Measurements from ENCODE around the gene PARD6B. TPM values are rescaled to one million over a fixed set of nuclear protein-coding genes. Genes with fewer than 3 reads are reported as not detected.
A peak's percentile ranks its signal among the peaks of the same experiment; 100 is the strongest.

Gene PARD6B
- total RNA-seq, 1 donor from 2014 or later, result 12.4 TPM

DNA sequence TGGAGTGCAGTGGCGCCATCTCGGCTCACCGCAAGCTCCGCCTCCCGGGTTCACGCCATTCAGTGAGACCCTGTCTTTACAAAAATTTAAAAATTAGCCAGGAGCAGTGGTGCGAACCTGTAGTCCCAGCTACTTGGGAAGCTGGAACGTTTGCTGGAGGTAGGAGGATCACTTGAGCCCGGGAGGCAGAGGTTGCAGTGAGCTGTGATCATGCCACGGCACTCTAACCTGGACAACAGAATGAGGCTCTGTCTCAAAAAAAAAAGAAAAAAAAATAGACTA, 5.7 kb upstream of the PARD6B start:
- Histone ChIP-seq H3K4me3 (ENCODE audit: low read depth, low read length) (no peak overlapping the region), H3K36me3 (ENCODE audit: control insufficient read depth, insufficient read depth, low read length) (no peaks in the 10 kb centered on the region), H3K27me3 (ENCODE audit: control insufficient read depth, insufficient read depth, low read length) (no peaks in the 10 kb centered on the region)
- no peak for DNase-seq (ENCODE audit: low read depth)
- FAIRE-seq, result no peak
- TF ChIP-seq CTCF (IDR thresholded peaks at IDR 0.05; ENCODE audit: insufficient read depth, low read length, severe bottlenecking), result no peak

- Histone ChIP-seq H3K36me3 (ENCODE audit: control insufficient read depth, insufficient read depth, low read length) (no peaks in the 10 kb centered on the region), H3K4me3 (ENCODE audit: low read depth, low read length) (no peak overlapping the region), H3K27me3 (ENCODE audit: control insufficient read depth, insufficient read depth, low read length) (no peaks in the 10 kb centered on the region)
- no peak for FAIRE-seq
- TF ChIP-seq CTCF (IDR thresholded peaks at IDR 0.05; ENCODE audit: insufficient read depth, low read length, severe bottlenecking), result no peak
- no peak for DNase-seq (ENCODE audit: low read depth)
Observed at GRCh38 chr20:50726955-50727791, 4.2 kb upstream of the PARD6B start.

DNA sequence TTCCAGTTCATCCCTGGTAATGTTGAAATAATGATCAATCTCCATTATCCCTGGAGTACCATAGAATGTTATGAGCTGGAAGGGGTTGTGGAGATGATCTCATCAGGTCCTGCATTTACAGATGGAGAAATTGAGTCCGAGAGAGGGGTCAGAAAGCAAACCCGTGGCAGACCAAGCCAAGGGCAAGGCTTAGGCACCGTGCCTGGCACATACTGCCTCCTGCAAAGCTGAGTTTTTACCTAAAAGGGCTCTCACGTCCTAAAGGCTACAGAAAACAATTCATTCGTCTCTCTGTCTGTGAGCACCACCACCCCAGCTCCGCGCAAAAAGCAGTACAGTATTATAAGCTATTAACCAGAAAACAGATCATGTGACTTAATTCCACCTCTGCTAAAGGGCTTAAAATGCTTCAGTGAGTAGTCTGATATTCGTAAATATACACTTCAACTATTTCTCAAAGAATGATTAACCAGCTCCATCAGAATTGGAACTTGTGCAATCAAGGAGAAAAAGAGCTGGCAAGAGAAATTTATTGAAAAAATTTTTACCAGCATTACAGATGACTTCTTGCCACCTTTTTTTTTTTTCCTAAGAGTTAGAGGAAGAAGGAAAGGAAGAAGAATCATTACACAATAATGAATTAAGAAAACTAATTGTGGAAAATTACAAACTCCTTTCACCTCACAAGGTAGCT, 3.4 kb upstream of the PARD6B start:
- H3K36me3 ChIP-seq (ENCODE audit: control insufficient read depth, insufficient read depth, low read length), result no peaks in the 10 kb centered on the region
- no peak overlapping the region for H3K4me3 ChIP-seq (ENCODE audit: low read depth, low read length)
- FAIRE-seq, result no peak
- no peaks in the 10 kb centered on the region for H3K27me3 ChIP-seq (ENCODE audit: control insufficient read depth, insufficient read depth, low read length)
- no peak for TF ChIP-seq CTCF (IDR thresholded peaks at IDR 0.05; ENCODE audit: insufficient read depth, low read length, severe bottlenecking)
- peak; percentile 72 for DNase-seq (ENCODE audit: low read depth)

DNA sequence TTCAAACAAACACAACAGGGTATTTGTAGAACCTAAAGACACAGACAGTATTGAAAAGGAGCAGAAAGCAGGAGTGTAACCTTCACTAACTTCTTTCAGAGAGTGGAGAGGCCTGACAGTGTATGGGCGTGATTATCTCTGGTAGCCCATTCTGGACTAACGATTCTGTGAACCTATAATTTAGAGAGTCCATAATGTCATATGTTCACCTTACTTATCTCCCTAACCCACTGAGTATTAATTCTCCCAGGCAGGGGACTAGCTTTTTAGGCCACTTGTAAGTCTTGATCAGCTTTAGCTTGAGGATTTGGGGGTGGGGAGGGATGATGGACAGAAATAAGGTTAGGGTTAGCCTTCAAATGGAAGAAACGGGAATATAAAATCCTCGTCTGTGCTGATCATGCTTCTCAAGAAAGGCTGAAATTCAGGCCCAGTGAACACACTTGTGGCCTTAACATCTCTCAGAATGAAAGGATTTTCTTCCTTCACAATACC, 2.8 kb upstream of the PARD6B start:
- FAIRE-seq, result no peak
- H3K36me3 ChIP-seq (ENCODE audit: control insufficient read depth, insufficient read depth, low read length), result no peaks in the 10 kb centered on the region
- DNase-seq (ENCODE audit: low read depth), result no peak
- no peak for TF ChIP-seq CTCF (IDR thresholded peaks at IDR 0.05; ENCODE audit: insufficient read depth, low read length, severe bottlenecking)
- H3K27me3 ChIP-seq (ENCODE audit: control insufficient read depth, insufficient read depth, low read length), result no peaks in the 10 kb centered on the region
- no peak overlapping the region for H3K4me3 ChIP-seq (ENCODE audit: low read depth, low read length)

DNA sequence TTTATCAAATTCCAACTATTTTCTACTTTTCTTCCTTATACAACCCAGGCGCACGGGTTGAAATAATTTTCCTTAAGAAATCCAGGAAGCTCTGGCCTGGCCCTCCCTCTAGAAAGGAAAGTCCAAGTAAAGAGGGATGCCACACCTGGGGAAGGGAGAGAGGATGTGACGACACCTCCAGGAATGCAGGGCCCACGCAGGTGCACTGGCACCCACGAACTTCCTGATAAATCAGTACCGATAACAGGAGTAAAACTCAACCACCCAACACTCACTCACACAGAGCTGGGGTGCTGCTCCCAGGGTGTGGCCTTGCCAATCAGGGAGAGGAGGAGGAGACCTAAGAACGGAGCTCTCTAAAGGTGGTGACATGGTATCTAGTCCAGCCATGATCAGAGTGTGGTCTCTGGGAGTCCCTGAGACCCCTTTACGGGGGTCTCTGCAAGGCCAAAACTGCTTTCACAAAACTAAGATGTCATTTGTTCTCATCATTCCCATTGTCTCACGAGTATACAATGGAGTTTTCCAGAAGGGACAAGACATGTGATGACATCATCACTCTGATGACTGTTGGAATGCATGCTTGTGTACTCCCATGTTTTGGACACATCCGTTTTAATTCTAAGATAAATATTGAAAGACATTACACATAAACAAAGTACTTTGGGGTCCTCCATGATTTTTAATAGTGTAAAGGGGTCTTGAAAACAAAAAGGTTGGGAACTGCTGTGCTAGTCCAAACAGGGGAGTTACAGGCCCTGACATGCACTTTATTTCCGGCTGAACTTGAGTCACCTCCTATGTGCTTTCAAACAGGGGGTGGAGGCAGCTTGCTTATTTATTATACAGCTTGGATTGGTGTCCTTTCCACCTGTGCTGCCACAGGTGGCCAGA, 2.2 kb upstream of the PARD6B start:
- FAIRE-seq (no peak), DNase-seq (ENCODE audit: low read depth) (peak; percentile 95)
- Histone ChIP-seq H3K27me3 (ENCODE audit: control insufficient read depth, insufficient read depth, low read length) (no peaks in the 10 kb centered on the region), H3K4me3 (ENCODE audit: low read depth, low read length) (no peak overlapping the region), H3K36me3 (ENCODE audit: control insufficient read depth, insufficient read depth, low read length) (no peaks in the 10 kb centered on the region)
- TF ChIP-seq CTCF (IDR thresholded peaks at IDR 0.05; ENCODE audit: insufficient read depth, low read length, severe bottlenecking), result no peak

Data from bronchial epithelial cell (primary cell).